Ishikawa (cell line): ENCODE results near the gene TEDDM1.

Source experiments
- CEBPB ChIP-seq: IDR thresholded peaks from 2 replicates; pipeline ENCODE4 v1.6.1; 2012
- CREB1 ChIP-seq: IDR thresholded peaks from 2 replicates; pipeline ENCODE4 v1.6.1; 2012; ENCODE audit warnings: low read depth
- EGR1 ChIP-seq: IDR thresholded peaks from 2 replicates; pipeline ENCODE4 v1.6.1; 2012
- EP300 ChIP-seq: IDR thresholded peaks from 2 replicates; pipeline ENCODE4 v1.6.1; 2012; ENCODE audit warnings: borderline replicate concordance
- FOXM1 ChIP-seq: IDR thresholded peaks from 2 replicates; pipeline ENCODE4 v1.6.1; 2012; ENCODE audit warnings: low read depth, borderline replicate concordance
- NFIC ChIP-seq: IDR thresholded peaks from 2 replicates; pipeline ENCODE4 v1.6.1; 2012
- RAD21 ChIP-seq: IDR thresholded peaks from 2 replicates; pipeline ENCODE4 v1.6.1; 2012; ENCODE audit warnings: low read depth
- REST ChIP-seq: IDR thresholded peaks from 2 replicates; pipeline ENCODE4 v1.6.1; 2012; ENCODE audit warnings: low read depth, mild to moderate bottlenecking
- TAF1 ChIP-seq: IDR thresholded peaks from 2 replicates; pipeline ENCODE4 v1.6.1; 2012; ENCODE audit warnings: low read depth, mild to moderate bottlenecking
- TCF12 ChIP-seq: IDR thresholded peaks from 2 replicates; pipeline ENCODE4 v1.6.1; 2012; ENCODE audit warnings: low read depth
- TEAD4 ChIP-seq: IDR thresholded peaks from 2 replicates; pipeline ENCODE4 v1.6.1; 2012
- YY1 ChIP-seq: IDR thresholded peaks from 2 replicates; pipeline ENCODE4 v1.6.1; 2012; ENCODE audit warnings: low read depth
- ZBTB7A ChIP-seq: IDR thresholded peaks from 2 replicates; pipeline ENCODE4 v1.6.1; 2012; ENCODE audit warnings: low read depth
- TF ChIP-seq, protein P1 (sequence below): IDR thresholded peaks from 2 replicates; pipeline ENCODE4 v1.6.1; 2012
- TF ChIP-seq, protein P2 (sequence below): IDR thresholded peaks from 2 replicates; pipeline ENCODE4 v1.6.1; 2012

The TEDDM1 gene

DNA sequence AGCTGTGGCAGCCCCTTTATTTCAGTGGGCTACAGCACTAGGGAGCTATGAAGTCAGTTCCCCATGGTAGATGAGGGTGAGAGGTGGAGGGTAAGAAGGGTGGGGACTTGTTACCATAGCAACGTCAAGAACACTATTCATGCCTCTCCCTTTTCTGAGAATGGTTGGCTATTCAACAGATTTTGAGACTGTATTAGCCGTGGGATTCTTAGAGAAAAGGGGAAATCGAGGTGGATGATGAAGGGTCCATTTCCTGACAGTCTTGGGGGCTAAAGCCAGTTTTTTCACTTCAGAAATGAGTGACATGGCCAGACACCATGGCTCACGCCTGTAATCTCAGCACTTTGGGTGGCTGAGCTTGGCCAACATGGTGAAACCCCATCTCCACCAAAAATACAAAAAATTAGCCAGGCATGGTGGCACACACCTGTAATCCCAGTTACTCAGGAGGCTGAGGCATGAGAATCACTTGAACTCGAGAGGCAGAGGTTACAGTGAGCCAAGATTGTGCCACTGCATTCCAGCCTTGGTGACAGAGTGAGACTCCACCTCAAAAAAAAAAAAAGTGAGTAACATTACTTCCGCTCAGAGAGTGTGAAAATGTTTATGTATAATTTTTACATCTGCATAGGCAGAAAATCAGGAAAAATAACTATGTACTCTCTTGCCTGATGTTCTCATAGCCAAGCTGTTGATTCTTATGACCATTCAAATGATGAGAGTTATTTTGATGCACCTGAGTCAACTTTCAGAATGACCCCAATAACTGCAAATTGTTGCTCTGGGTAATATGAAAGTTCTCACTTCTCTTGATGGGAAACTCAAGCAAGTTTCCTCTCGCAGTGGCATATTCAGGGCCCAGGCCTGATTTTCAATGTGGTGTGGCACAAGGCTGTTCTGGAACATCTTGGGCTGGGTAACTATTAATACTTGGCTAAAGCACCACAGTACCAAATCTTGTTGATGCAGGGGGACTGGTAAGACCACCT, 26.3 kb upstream of the TEDDM1 start:
- TF ChIP-seq TEAD4, result no peak
- TF ChIP-seq RAD21, result no peak
- TF ChIP-seq EGR1, result no peak

GRCh38 chr1:182415789-182416188, 15.3 kb upstream of the TEDDM1 start:
- TF ChIP-seq TEAD4 (no peak), EP300 (no peak), RAD21 (no peak), CEBPB (no peak), EGR1 (no peak), CREB1 (no peak), TCF12 (no peak), NFIC (no peak), TAF1 (no peak), FOXM1 (no peak), YY1 (no peak)
- TF ChIP-seq, protein P1, sequence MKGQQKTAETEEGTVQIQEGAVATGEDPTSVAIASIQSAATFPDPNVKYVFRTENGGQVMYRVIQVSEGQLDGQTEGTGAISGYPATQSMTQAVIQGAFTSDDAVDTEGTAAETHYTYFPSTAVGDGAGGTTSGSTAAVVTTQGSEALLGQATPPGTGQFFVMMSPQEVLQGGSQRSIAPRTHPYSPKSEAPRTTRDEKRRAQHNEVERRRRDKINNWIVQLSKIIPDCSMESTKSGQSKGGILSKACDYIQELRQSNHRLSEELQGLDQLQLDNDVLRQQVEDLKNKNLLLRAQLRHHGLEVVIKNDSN, result no peak

GRCh38 chr1:182413969-182414368, 13.5 kb upstream of the TEDDM1 start:
- TF ChIP-seq EGR1 (no peak), TAF1 (no peak), TEAD4 (no peak), EP300 (no peak), TCF12 (no peak), CREB1 (no peak), RAD21 (no peak), NFIC (no peak)
- TF ChIP-seq, protein P2, sequence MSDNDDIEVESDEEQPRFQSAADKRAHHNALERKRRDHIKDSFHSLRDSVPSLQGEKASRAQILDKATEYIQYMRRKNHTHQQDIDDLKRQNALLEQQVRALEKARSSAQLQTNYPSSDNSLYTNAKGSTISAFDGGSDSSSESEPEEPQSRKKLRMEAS, result no peak

DNA sequence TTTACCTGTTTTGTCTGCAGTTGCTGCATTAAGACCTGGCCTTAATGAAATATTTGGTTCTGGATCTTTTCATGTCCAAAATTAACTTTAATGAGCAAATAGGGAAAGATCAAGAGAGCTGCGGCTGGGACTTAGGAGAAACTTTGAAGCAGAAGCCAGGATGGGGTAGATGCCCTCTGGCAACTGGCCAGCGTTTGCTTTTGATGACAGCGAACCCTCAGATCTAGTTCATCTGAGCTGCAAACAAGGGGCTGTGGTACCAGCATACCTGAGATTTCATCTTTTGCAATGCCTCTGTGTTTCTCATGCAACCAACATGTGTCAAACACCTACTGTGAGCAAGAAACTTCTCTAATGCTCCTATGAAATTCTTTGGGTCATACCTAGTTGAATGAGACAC, 13.0 kb upstream of the TEDDM1 start:
- TF ChIP-seq CEBPB, result no peak
- TF ChIP-seq, protein P1, result no peak
- TF ChIP-seq EP300, result no peak

DNA sequence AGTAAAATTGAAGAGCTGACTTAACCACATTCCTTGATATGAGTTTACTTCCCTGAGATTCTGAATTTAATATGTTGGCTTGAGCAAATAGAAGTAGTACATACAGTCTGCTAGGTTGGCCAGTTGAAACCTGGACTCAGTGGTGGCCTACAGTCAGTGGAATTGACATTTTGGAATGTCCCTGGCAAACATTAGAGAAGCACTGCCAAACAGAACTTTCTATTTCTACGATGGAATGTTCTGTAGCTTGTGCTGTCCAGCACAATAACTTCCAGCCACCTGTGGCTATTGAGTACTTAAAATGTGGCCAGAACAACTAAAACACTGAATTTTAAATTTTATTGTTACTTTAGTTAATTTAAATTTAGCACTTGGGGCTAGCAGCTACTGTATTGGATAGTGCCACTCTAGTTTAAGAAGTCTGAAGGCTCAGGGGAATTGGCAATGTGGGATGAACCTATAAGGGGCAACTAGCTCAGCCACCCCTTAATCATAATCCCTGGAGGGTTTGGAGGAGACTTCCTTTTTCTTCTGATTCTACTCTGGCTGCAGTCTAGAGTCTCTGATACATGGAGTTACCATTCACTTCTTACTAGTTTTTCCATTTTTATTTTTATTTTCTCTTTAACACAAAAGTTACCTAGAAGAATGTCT, 10.3 kb upstream of the TEDDM1 start:
- no peak for TF ChIP-seq REST
- no peak for TF ChIP-seq CEBPB
- no peak for TF ChIP-seq TAF1
- no peak for TF ChIP-seq RAD21
- no peak for TF ChIP-seq YY1
- TF ChIP-seq, protein P1, result no peak
- TF ChIP-seq ZBTB7A, result no peak
- TF ChIP-seq CREB1, result no peak
- TF ChIP-seq NFIC, result no peak
- no peak for TF ChIP-seq EP300
- TF ChIP-seq FOXM1, result no peak
- TF ChIP-seq, protein P2, result no peak
- no peak for TF ChIP-seq TEAD4
- TF ChIP-seq TCF12, result no peak
- TF ChIP-seq EGR1, result no peak

DNA sequence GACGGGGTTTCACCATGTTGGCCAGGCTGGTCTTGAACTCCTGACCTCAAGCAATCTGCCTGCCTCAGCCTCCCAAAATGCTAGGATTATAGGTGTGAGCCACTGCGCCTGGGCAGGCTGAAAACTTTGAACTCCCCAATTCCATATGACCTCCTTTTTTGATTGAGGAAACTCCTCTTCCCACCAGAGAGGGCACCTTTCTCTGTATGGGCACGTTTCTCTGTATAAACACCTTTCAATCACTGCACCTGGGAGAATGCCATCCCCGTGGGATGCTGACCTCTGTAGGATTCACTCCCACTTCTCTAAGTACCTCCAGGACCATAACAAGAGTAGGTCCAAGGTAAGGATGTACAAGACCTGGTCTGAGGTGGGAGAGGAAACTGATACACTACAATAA, 9.7 kb upstream of the TEDDM1 start:
- TF ChIP-seq EP300, result no peak
- TF ChIP-seq ZBTB7A, result no peak
- TF ChIP-seq NFIC, result no peak
- TF ChIP-seq YY1, result no peak
- TF ChIP-seq CEBPB, result no peak
- TF ChIP-seq, protein P2, result no peak
- TF ChIP-seq FOXM1, result no peak
- TF ChIP-seq, protein P1, result no peak
- no peak for TF ChIP-seq CREB1
- TF ChIP-seq TEAD4, result no peak
